GM19438 (cell line): ENCODE measurements around the gene ACTR8.
"Not testable (repeated sequence)": the region's sequence is repeated elsewhere in the genome, so short reads cannot be mapped to it uniquely, and the experiment has no call there.

Source experiments
- ATAC-seq: cut with Tn5 transposase; IDR thresholded peaks from one replicate; pipeline ENCODE4 v1.9.1; 2021; ENCODE audit warnings: low read depth; ENCODE audit not compliant: unreplicated experiment

ACTR8 gene, protein sequence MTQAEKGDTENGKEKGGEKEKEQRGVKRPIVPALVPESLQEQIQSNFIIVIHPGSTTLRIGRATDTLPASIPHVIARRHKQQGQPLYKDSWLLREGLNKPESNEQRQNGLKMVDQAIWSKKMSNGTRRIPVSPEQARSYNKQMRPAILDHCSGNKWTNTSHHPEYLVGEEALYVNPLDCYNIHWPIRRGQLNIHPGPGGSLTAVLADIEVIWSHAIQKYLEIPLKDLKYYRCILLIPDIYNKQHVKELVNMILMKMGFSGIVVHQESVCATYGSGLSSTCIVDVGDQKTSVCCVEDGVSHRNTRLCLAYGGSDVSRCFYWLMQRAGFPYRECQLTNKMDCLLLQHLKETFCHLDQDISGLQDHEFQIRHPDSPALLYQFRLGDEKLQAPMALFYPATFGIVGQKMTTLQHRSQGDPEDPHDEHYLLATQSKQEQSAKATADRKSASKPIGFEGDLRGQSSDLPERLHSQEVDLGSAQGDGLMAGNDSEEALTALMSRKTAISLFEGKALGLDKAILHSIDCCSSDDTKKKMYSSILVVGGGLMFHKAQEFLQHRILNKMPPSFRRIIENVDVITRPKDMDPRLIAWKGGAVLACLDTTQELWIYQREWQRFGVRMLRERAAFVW

DNA sequence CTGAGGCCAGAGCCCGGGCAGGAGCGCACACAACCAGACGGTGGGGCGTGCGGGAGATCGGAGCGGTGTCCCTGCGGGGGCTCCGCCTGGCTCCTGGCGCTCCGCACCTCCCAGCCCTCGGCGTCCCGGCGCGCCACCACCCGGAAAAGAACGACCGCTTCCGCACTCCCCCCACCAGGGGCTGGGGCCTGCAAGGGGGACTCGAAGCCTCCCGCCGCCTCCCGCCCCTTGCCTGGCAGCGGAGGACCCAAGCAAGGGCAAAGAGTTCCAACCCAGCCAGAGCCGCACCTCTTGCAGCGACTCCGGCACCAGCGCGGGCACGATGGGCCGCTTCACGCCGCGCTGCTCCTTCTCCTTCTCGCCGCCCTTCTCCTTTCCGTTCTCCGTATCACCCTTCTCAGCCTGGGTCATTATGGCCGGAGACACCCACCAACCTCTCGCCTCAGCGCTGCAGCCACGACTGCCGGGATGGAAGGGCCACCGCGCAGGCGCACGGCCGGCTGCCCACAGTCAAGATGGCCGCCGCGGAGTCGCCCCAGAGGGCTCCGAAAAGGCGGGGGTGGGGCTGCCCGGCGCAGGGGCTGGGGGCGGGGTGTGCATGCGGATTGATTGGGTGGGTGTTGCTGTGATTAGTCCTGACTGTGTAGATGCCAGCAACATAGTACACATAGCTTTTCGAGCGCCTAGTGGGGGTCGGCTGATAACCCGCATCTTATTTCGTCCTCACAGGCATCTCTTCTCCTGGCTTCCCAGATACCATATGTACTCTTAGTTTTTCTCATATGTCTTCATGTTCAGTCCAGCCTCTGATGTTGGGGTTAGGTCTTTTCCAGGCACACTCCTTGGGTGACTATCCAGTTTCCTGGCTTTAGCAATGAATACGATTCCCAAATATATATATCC lies at the start of gene ACTR8:
Gene ACTR8, minus strand, starts transcription at position 462 of the 903 bp plus-strand sequence. Its CDS starts 51 bp downstream, at position 411.
- ATAC-seq, result peak; percentile 86

DNA sequence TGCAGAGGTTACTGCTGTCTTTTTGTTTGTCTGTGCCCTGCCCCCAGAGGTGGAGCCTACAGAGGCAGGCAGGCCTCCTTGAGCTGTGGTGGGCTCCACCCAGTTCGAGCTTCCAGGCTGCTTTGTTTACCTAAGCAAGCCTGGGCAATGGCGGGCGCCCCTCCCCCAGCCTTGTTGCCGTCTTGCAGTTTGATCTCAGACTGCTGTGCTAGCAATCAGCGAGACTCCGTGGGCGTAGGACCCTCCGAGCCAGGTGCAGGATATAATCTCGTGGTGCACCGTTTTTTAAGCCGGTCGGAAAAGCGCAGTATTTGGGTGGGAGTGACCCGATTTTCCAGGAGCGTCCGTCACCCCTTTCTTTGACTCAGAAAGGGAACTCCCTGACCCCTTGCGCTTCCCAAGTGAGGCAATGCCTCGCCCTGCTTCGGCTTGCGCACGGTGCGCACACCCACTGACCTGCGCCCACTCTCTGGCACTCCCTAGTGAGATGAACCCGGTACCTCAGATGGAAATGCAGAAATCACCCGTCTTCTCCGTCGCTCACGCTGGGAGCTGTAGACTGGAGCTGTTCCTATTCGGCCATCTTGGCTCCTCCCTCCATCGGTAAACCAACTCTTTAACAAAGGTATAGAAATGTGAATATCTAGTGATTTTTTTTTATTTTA lies 45.4 kb upstream of the ACTR8 start:
- ATAC-seq, result not testable (repeated sequence)

DNA sequence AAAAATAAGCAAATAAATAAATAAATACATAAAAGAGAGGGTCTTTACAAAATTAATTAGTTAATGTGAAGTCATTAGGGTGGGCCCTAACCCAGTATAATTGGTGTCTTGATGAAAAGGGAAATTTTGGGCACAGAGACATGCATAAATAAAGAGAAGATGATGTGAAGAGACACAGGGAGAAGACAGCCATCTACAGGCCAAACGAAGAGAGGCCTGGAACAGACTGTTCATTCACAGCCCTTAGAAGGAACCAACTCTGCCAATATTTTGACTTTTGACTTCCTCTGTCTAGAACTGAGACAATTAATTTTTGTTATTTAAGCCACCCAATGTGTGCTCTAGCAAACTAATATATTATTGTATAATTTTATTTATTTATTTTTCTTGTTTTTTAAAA lies 39.3 kb upstream of the ACTR8 start:
- ATAC-seq, result no peak

DNA sequence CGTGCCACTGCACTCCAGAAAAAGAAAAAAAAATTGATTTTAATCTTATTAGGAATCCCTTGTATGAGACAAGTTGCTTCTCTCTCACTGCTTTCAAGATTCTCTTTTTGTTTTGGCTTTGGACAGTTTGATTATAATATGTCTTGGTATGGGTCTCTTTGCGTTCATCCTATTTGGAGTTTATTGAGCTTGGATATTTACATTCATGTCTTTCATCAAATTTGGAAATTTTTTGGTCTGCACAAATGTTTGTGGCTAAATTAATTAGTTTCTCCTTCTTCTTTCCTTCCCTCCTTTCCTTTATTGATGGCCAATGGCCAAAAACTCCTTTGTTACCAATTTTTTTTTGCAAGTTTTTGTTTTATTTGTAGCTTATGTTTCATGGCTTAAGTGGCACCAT lies 37.8 kb upstream of the ACTR8 start:
- no peak for ATAC-seq

DNA sequence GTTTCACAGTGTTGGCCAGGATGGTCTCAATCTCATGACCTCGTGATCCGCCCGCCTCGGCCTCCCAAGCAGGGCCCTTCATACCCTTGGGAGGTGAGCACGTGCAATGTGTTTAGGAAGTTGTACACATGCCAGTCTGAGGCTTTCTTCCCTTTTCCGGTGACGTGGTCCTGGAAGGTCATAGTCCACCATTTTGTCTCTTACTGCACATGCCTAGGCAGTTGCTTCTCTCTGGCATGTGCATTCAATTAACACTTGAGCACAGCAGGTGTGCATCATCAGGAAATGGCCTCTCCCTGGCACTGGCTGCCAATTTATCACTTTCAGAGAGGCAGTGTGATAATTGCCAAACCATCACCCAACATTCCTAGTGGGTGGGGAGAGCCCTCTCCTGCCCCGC lies 31.4 kb upstream of the ACTR8 start:
- ATAC-seq, result no peak

DNA sequence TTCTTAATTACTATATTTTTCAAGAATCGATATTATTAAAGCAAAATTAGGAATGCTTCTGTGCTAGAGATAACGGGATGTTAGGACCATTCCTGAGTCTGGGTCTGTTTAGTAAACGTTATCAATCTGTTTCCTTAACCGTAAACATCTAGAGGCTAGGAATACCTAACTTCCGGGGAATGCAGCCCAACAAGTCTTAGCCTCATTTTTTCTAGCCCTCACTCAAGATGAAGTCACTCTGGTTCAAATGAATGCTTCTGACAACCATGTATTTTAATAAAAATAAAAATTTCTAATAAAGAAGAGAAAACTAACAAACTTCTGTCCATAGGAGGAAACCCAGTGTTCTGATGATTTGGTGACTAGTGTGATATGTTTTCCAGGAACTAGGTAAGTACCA lies 20.8 kb upstream of the ACTR8 start:
- no peak for ATAC-seq

DNA sequence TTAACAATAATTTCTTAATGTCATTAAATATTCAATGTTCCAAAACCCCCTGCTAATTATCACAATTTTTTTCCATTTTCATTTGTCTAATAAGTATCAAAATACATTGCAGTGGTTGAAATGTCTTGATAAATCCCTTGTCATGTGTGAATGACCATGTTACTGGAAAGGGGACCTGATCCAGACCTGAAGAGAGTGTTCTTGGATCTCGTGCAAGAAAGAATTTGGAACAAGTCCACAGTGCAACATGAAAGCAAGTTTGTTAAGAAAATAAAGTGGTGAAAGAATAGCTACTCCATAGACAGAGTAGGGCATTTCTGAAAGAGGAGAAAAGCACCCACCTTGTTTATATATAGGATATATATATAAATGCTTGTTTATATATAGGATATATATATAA lies 20.1 kb upstream of the ACTR8 start:
- no peak for ATAC-seq

DNA sequence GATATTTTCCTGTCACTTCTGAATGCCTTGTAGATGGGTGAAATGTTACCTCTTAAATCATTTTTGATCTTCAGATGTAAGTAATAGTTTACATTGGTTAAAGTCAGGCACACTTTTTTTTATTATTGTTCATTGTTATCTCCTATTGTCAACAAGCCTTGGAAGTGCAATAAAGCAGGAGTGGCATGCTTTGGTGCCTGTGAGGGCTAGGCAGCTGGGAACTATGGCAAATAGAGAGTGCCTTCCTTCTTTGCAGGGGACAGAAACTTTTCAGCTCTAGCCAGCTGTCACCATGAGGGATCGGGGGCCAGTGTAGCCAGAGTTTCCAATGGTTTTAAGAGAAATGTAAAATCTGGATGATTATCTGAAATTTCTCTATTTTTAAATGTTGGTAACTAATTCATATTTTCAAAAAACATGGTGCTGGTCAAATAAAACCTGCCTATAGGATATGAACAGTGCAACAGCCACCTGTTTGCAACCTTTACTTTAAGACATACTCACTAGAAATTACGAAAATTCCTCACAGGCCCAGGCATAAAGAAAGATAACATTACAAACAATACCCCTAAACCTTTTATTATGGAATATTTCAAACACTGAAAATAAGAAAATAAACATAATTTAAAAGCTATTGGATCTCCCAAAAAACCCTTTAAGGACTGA lies 18.8 kb upstream of the ACTR8 start:
- no peak for ATAC-seq

DNA sequence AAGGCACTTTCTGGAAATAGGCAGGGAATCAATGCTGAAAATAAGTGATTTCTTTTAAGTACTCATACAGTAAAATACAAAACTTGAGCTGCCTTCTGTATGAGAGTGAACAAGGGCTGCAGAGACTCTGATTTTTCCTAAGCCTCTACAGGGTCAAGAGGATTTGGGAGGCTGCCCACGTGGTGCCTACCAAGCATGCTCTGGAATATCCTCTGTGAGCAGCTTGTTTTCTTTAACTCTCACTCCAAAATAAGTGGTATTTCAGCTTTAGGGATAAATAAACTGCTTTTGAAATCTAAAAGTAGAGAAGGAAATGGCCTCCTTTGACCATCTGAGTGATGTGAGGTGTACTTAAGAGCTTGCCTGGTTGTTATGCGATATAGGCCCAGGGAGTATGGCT lies 17.8 kb upstream of the ACTR8 start:
- no peak for ATAC-seq

DNA sequence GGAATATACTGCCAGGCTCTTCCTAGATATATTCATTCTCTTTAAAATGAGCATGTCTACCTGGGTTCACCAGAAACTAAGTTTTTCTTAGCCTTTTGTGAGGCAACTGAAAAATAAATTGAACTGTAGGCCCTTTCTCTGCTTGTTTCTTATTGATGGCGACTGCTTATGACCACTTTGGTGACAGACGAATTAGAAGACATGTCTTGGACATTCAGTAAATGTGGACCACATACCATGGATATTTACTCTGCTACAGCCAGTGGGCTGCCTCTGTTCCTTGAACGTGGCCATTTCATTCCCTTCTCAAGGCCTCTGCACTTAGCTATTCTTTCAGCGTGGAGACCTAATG lies 10.3 kb upstream of the ACTR8 start:
- ATAC-seq, result no peak

DNA sequence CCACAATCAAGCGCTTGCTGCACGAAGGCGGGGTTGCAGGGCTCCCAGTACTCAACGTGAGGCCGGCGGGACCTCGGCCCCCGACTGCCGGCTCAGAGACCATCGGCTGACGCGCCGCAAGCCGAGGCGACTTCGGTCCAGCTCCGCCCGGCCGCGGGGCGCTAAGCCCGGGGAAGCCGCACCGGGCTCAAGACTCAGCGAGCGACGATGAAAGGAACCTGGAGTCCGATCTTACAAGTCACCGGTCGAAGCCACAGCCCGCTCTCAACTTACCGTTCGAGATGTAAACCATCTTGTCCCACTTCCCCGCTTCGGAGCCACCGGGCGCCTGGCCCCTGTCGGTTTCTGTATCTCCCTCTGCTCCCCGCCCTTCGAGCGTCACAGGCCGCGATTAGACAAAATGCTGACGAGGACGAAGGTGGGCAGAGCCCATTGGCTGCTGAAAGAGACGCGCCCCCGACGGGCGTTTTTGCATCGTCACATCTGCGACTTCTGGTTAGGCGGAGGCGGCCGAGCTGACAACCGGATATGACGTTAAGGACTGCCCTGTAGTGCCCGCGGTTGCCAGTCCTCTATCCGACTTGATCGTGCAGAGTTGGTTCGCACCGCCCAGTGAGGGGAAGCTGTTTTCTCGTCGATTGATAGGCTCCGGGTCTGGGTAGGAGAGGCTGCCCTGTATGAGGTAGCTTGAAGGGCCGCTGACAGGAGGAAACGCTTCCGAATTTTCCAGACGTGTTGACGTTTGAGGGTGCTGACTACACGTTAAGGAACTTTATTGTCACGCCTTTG lies 9.7 kb upstream of the ACTR8 start, which contains the start of gene SELENOK:
Gene SELENOK, minus strand, starts transcription at position 363 of the 789 bp plus-strand sequence.
- ATAC-seq, result peak; percentile 94

DNA sequence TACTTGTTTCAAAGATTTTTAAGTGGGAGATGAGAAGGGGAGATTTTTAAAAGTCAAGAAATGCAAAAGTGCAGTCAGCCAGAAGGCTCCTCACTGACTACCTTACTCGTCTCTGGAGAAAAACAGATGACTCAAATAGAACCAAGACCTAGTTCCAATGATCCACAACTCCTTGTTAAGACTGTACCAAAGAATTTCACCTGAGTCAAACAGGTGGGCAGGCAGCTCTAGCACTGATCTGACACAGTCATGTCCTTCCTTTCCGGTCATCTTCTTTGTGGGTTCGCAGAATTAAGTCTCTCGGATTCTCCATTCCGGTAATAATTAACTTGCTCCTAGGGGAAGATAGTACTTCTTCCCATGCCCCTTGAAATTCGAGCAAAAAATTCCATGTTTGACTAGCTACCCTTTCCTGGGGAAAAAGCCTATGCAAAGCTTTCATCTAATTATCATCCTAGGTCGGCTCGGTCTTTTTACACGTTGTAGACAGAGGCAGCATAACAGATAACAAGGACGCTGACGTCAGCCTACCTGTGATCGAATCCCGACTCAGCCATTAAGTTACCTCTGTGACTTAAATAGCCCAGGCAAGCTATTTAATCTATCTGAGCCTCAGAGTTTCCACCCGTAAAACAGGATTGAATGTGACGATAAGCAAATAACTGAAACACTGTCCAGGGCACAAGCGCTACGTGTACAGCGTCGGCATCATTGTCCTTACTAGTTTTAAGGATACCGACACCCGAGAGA lies 8.9 kb upstream of the ACTR8 start:
- no peak for ATAC-seq

DNA sequence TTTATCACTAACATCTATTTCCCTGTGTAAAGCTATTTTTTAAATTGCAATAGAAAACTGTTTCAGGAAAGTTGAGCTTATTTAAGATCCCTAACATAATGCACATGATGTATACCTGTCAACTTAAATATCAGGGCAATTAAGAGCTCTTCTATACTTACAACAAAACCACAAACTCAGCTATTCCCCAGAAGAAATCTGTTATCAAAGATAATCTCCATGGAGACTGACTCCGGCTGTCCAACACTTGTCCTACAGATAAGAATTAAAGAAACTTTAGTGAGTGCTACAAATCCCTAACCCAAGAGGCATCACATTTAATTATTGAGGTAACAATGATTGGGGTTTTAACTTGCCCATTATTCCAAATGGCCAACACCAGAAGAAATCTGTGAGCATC lies 6.3 kb upstream of the ACTR8 start:
- ATAC-seq, result no peak

DNA sequence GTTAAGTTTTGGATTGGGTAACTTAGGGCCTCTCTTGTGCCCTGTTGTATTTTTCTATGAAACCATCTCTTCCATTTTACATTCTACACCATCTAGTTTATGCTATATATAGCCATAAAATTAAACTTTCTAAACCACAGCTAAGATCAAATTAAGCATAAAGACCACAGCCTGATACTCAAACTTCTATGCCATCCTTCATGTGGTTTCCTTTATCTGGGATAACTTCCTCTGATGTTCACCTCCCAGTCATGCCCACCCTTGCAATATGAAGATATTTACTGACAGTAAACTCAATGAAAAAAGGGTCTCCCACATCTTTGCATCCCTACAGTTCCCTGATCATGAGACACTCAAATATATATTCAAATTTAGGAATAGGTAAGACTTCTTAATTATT lies 5.5 kb upstream of the ACTR8 start:
- ATAC-seq, result no peak

DNA sequence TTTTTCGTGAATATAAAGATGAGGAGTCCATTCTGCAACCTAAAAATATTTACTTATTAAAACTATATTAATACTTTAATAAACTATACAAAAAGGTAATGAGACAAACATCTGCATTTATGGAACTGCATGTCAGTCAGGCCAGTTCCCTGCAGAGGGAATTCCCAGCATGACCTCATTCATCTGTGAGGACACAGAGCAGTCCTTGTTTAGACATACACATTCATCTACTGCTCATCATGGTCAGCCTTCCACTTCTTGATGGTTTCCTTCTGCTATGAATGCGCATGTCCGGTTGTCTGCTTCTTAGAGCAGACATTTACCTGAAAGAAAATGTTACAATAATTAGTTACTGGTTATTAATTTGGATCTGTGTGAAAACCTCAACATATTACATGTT lies 3.3 kb upstream of the ACTR8 start:
- no peak for ATAC-seq

DNA sequence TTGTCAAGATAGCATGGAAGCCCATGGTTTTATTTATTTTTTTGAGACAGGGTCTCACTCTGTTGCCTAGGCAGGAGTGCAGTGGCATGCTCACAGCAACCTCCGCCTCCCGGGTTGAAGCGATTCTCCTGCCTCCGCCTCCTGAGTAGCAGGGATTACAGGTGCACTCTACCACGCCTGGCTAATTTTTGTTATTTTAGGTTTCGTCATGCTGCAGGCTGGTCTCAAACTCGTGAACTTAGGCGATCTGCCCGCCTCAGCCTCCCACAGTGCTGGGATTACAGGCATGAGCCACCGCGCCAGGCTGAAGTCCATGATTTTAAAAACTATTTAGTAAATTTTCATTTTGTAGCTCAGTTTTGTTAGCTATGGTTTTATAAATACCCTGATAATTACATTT lies 2.7 kb upstream of the ACTR8 start:
- no peak for ATAC-seq

DNA sequence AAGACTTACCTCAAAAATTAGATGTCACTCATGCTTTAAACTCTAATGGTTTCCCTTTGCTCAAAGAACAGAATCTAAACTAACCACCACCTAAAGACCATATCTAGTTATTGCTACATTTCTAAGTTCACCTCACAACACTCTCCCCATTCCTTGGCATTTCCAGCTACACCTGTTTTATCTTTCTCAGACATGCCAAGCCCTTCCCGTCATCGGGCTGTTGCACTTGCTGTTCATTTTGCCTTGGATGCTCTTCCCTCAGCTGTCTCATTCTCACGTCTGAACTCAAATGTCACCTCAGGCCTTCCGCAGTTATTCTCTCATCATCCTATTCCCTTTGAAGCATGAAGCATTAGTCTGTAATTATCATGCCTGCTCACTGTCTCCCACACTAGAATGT lies 1.1 kb upstream of the ACTR8 start:
- ATAC-seq, result no peak

DNA sequence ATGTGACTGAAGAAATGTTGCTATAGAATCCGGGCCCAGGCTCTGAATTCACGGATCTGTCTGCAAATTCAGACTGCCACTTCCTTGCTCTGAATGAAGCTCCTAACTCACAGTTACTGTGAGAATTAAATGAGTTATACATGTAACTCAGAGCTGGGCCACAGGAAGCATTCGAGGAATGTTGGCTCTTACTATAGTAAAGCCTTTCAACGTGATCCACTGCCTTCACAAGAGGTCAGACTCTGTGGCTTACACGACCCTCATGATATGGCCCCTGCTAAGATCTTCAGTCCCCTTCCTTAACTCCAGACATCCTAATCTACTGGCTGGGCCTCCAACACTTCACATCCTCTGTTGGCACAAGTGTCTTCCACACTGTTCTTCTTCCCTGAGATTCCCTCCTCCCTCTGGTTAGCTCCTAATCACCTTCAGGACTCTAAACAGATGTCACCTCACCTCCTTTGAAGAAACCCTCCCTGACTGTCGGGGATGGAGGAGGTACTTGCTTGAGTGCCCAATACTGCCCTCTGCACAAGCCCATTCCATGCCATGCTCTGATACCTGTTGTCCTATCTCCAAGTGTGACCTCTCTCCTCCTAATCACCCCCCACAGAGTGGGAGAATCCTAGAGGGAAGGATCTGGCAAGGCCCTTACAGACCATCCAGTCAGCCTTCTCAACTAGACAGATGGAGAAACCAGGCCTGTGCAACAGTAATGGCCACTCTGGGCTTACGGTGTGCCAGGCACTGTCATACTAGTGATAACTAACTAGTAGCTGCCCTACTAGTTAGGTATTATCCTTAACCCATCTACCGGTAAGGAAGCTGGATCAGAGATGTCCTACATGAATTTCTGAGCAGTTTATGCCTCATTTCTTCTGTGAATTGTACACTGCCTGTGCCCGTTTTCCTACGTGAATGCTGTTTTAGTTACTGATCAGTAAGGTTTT lies 1.3 kb downstream of the ACTR8 start:
- ATAC-seq, result no peak
